H1 (cell line): ENCODE data around the gene AVPI1. TPM values are rescaled to one million over a fixed set of nuclear protein-coding genes. Genes with fewer than 3 reads are reported as not detected.

Experiments
- CTCF ChIA-PET: fragments of 300-600 bp; sonication (Branson Sonifier 250); formaldehyde crosslinking; loops from one replicate; lab custom pipeline; 2021; ENCODE audit not compliant: partially characterized antibody; lab: Charles Lee
- POLR2A ChIA-PET: fragments of 300-600 bp; sonication (Branson Sonifier 250); formaldehyde crosslinking; loops from one replicate; lab custom pipeline; 2021; ENCODE audit warnings: inconsistent platforms; ENCODE audit not compliant: partially characterized antibody; lab: Charles Lee
- DNase-seq, 2 experiments: peaks; one replicate each; pipeline versions ENCODE4 v3.0.0 to v3.0.0-alpha.2; 2010 to 2022; ENCODE audit warnings: low spot score in 2 of 2, low read depth in 1 of 2, mixed read lengths in 1 of 2
- FAIRE-seq: peaks from 2 replicates; lab custom pipeline; 2011; peaks lifted over from hg19 to GRCh38; lab: Jason Lieb, UNC
- H2AFZ ChIP-seq: 2 replicates; pipeline ENCODE4 v1.8.1; 2012; ENCODE audit warnings: low read length, inconsistent platforms
- H2AK5ac ChIP-seq: 2 replicates; pipeline ENCODE4 v1.6.1; 2013; ENCODE audit warnings: low read depth, low read length
- H2BK120ac ChIP-seq: replicated peaks from 2 replicates; pipeline ENCODE3; 2013; ENCODE audit warnings: low read depth, low read length, inconsistent platforms
- H2BK12ac ChIP-seq: 2 replicates; pipeline ENCODE4 v1.6.1; 2013; ENCODE audit warnings: low read depth, low read length
- H2BK15ac ChIP-seq: 2 replicates; pipeline ENCODE4 v1.6.1; 2013; ENCODE audit warnings: low read length
- H2BK20ac ChIP-seq: 2 replicates; pipeline ENCODE4 v1.6.1; 2013; ENCODE audit warnings: low read length
- H2BK5ac ChIP-seq: 2 replicates; pipeline ENCODE4 v1.6.1; 2013; ENCODE audit warnings: low read depth, low read length
- H3K14ac ChIP-seq: 2 replicates; pipeline ENCODE4 v1.6.1; 2013; ENCODE audit warnings: inconsistent platforms; ENCODE audit not compliant: insufficient read length
- H3K18ac ChIP-seq: 2 replicates; pipeline ENCODE4 v1.6.1; 2013; ENCODE audit warnings: low read length; ENCODE audit errors: extremely low read depth
- H3K23ac ChIP-seq: 2 replicates; pipeline ENCODE4 v1.6.1; 2013; ENCODE audit warnings: inconsistent platforms; ENCODE audit not compliant: insufficient read length
- H3K23me2 ChIP-seq: 2 replicates; pipeline ENCODE4 v1.6.1; 2013; ENCODE audit warnings: low read depth, low read length
- H3K27ac ChIP-seq: 2 replicates; pipeline ENCODE4 v1.6.1; 2011; ENCODE audit warnings: low read depth, low read length, inconsistent platforms
- H3K27me3 ChIP-seq, 4 experiments: replicated peaks in 1 of 4; 1 replicate in 1 of 4; 2 replicates in 3 of 4; pipeline versions ENCODE4 v1.6.1 to v1.8.1; 2011 to 2013; ENCODE audit warnings: low read length in 3 of 4, mild to moderate bottlenecking in 3 of 4, inconsistent platforms in 2 of 4, mixed read lengths in 2 of 4, moderate library complexity in 1 of 4; ENCODE audit not compliant: control insufficient read depth in 3 of 4, insufficient read depth in 3 of 4; ENCODE audit errors: extremely low read depth in 1 of 4
- H3K36me3 ChIP-seq, 4 experiments: 2 replicates each; pipeline versions ENCODE4 v1.6.1 to v1.8.1; 2011 to 2013; ENCODE audit warnings: mild to moderate bottlenecking in 4 of 4, low read length in 3 of 4, moderate library complexity in 2 of 4, control low read depth in 1 of 4, inconsistent platforms in 1 of 4; ENCODE audit not compliant: insufficient read depth in 4 of 4, control insufficient read depth in 2 of 4
- H3K4ac ChIP-seq: replicated peaks from 2 replicates; pipeline ENCODE3; 2013; ENCODE audit warnings: low read length, low read depth, mixed read lengths, inconsistent platforms; ENCODE audit not compliant: insufficient read length
- H3K4me1 ChIP-seq, 4 experiments: replicated peaks in 1 of 4; 1 replicate in 1 of 4; 2 replicates in 3 of 4; pipeline versions ENCODE4 v1.6.1 to v1.8.1; 2011 to 2013; ENCODE audit warnings: low read length in 3 of 4, inconsistent platforms in 2 of 4, mixed read lengths in 1 of 4; ENCODE audit not compliant: insufficient read depth in 4 of 4, control insufficient read depth in 3 of 4
- H3K4me2 ChIP-seq, 2 experiments: 2 replicates each; pipeline versions ENCODE4 v1.6.1 to v1.8.1; 2011 to 2013; ENCODE audit warnings: low read depth in 2 of 2, low read length in 2 of 2, control low read depth in 1 of 2, inconsistent platforms in 1 of 2, mild to moderate bottlenecking in 1 of 2; ENCODE audit not compliant: insufficient read depth in 1 of 2
- H3K4me3 ChIP-seq, 4 experiments: fragments of 200-600, 300-600 bp in 1 of 4; sonication (generic), shearing (Covaris generic), sonication (Bioruptor Twin) in 1 of 4; 2 replicates each; pipeline versions ENCODE4 v1.5.1 to v1.8.1; 2011 to 2016; ENCODE audit warnings: low read length in 4 of 4, low read depth in 3 of 4, control low read depth in 2 of 4, inconsistent platforms in 2 of 4, mild to moderate bottlenecking in 2 of 4, mixed read lengths in 1 of 4, moderate library complexity in 1 of 4; ENCODE audit not compliant: insufficient read depth in 2 of 4; ENCODE audit errors: extremely low read depth in 1 of 4
- H3K56ac ChIP-seq: replicated peaks from 2 replicates; pipeline ENCODE3; 2013; ENCODE audit warnings: low read depth, mild to moderate bottlenecking, mixed read lengths, low read length, inconsistent platforms; ENCODE audit not compliant: insufficient read length
- H3K79me1 ChIP-seq: 2 replicates; pipeline ENCODE4 v1.6.1; 2013; ENCODE audit warnings: low read depth, low read length, control low read depth
- H3K79me2 ChIP-seq, 2 experiments: 2 replicates each; pipeline versions ENCODE4 v1.6.1 to v1.8.1; 2012 to 2013; ENCODE audit warnings: low read length in 2 of 2, mild to moderate bottlenecking in 2 of 2, inconsistent platforms in 1 of 2; ENCODE audit not compliant: insufficient read depth in 2 of 2, control insufficient read depth in 1 of 2
- H3K9ac ChIP-seq, 4 experiments: replicated peaks in 1 of 4; 1 replicate in 1 of 4; 2 replicates in 3 of 4; pipeline versions ENCODE4 v1.6.1 to v1.8.1; 2011 to 2013; ENCODE audit warnings: low read depth in 3 of 4, low read length in 3 of 4, control low read depth in 2 of 4, mild to moderate bottlenecking in 2 of 4, moderate library complexity in 2 of 4, inconsistent platforms in 1 of 4; ENCODE audit errors: extremely low read depth in 1 of 4
- H3K9me3 ChIP-seq, 2 experiments: 2 replicates each; pipeline versions ENCODE4 v1.6.1 to v1.8.1; 2012 to 2013; ENCODE audit warnings: mild to moderate bottlenecking in 2 of 2, moderate library complexity in 2 of 2, control low read depth in 1 of 2, inconsistent platforms in 1 of 2, low read depth in 1 of 2, low read length in 1 of 2, mixed read lengths in 1 of 2; ENCODE audit not compliant: insufficient read depth in 2 of 2
- H4K20me1 ChIP-seq, 2 experiments: replicated peaks in 1 of 2; 2 replicates each; pipeline versions ENCODE3 to v1.8.1; 2011 to 2013; ENCODE audit warnings: inconsistent platforms in 2 of 2, low read length in 2 of 2, mild to moderate bottlenecking in 1 of 2; ENCODE audit not compliant: insufficient read depth in 2 of 2, control insufficient read depth in 1 of 2
- H4K5ac ChIP-seq: 2 replicates; pipeline ENCODE4 v1.6.1; 2013; ENCODE audit warnings: low read length, low read depth, mixed read lengths, inconsistent platforms; ENCODE audit not compliant: insufficient read length
- H4K8ac ChIP-seq: 2 replicates; pipeline ENCODE4 v1.8.0; 2013; ENCODE audit warnings: mild to moderate bottlenecking, moderate library complexity, low read length, inconsistent platforms; ENCODE audit not compliant: insufficient read depth; ENCODE audit errors: extremely low read depth
- H4K91ac ChIP-seq: replicated peaks from 2 replicates; pipeline ENCODE3; 2013; ENCODE audit warnings: low read length, mixed read lengths, inconsistent platforms; ENCODE audit not compliant: insufficient read length
- CHD2 ChIP-seq: IDR thresholded peaks from 2 replicates; pipeline ENCODE4 v1.6.1; 2012; ENCODE audit warnings: low read length, improper control_type of control experiment
- HDAC6 ChIP-seq: IDR thresholded peaks from one replicate; pipeline ENCODE4 v1.7.1; 2012; ENCODE audit warnings: low read depth, mild to moderate bottlenecking, inconsistent platforms, low read length, moderate library complexity
- RXRA ChIP-seq: IDR thresholded peaks from 2 replicates; pipeline ENCODE4 v1.6.1; 2011; ENCODE audit warnings: low read depth, mild to moderate bottlenecking, low read length, moderate library complexity; ENCODE audit not compliant: insufficient read depth
- SP2 ChIP-seq: IDR thresholded peaks from 2 replicates; pipeline ENCODE4 v1.6.1; 2012; ENCODE audit warnings: mild to moderate bottlenecking, low read length, inconsistent platforms
- SP4 ChIP-seq: IDR thresholded peaks from 2 replicates; pipeline ENCODE4 v1.6.1; 2012; ENCODE audit warnings: low read length, inconsistent platforms
- ZNF274 ChIP-seq: IDR thresholded peaks from 2 replicates; pipeline ENCODE4 v1.7.0; 2012; ENCODE audit warnings: low read length, borderline replicate concordance; ENCODE audit errors: extremely low read depth
- WGBS, 2 experiments: shearing (Covaris generic) in 1 of 2; methylation state at CpG; one replicate each; pipeline versions ENCODE4 v1.1.6 to v1.1.7; 2013 to 2015; ENCODE audit warnings: low lambda C conversion rate in 2 of 2, mixed read lengths in 2 of 2, inconsistent platforms in 1 of 2, low coverage in 1 of 2, missing lambda C conversion rate in 1 of 2; ENCODE audit not compliant: insufficient replicate concordance in 2 of 2, insufficient coverage in 1 of 2, insufficient read length in 1 of 2; ENCODE audit errors: extremely low coverage in 1 of 2, missing lambda C conversion rate in 1 of 2; 5-methylcytosine and 5-hydroxymethylcytosine counted together
- polyA plus RNA-seq, 7 experiments: library from polyadenylated mRNA; depleted of rRNA in 3 of 7; stranded (reverse) in 5 of 7; unstranded in 2 of 7; fragments of >200 nt in 5 of 7; fragments of 200-250 nt in 2 of 7; gene quantifications; 1 replicate in 5 of 7; 2 replicates in 1 of 7; 4 replicates in 1 of 7; pipeline versions ENCODE4 v1.2.1 to v1.2.3, GENCODE V29; 2011 to 2013; ENCODE audit warnings: missing spikeins in 2 of 7, mixed read lengths in 2 of 7
- total RNA-seq: library from RNA; stranded (reverse); fragmentation: NEBNext Ultra II Directional; extraction: Animal tissue kit (Norgen Biotek cat#: 25700); gene quantifications from 2 replicates; pipeline ENCODE4 v1.2.1, GENCODE V29; 2021
- TF ChIP-seq, protein P1 (sequence below): IDR thresholded peaks from 2 replicates; pipeline ENCODE4 v1.6.1; 2011; ENCODE audit warnings: low read depth, mild to moderate bottlenecking, low read length; ENCODE audit not compliant: insufficient read depth

The AVPI1 gene
- total and polyA plus RNA-seq, 2 of the 8 experiments (the other 6 are each of a cell fraction or from before 2014, with no cell fraction given): 9.0 to 13.5 TPM

DNA sequence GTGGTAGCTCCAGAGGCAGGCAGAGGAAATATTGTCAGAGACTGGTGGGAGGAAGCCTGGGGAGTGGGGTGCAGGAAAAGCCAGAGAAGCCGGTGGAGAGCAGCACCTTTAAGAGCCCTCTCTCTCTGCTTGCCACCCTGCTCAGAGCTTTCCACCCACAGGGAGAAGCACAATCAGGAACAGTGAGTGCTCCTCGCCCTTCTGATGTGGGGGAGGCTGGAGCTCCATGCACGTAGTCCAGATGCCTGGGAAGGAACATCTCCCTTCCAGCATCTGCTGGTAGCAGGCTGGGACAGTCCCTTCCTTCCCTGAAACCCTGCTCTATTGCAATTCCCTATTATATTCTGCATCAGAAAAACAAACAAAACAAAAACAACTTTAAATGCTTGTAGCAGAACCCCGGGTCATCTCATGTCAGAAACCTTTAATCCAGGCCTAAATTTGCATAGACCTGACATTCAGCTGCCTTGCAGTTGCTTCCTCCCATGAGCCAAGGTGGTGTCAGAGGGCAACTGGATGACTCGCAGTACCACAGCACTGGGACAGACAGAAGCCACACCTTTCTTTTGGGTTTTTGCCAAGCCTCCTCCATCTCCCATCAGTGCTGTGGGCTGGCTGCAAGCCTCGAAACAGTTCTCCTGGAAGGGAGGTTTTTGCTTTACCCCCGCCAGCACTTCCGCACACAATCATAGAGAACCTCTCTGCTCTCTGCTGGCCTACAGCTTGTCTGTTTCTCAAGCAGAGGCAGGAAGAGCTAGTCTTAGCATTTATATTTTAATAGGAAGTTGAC is 13.1 kb downstream of the AVPI1 start:
- no peak overlapping the region for H4K8ac ChIP-seq
- no peaks in the 10 kb centered on the region for H3K9me3 ChIP-seq
- H3K4me2 ChIP-seq: no peak overlapping the region
- H3K79me1 ChIP-seq: no peaks in the 10 kb centered on the region
- 94% methylated on average over 8 of the region's 8 CpGs; no CpG with 5 or more reads in 1 of the 2 experiments for WGBS, 2 experiments
- H3K23me2 ChIP-seq: no peaks in the 10 kb centered on the region
- TF ChIP-seq ZNF274 (no peak), RXRA (no peak), HDAC6 (no peak), SP2 (no peak), CHD2 (no peak), SP4 (no peak)
- TF ChIP-seq, protein P1, sequence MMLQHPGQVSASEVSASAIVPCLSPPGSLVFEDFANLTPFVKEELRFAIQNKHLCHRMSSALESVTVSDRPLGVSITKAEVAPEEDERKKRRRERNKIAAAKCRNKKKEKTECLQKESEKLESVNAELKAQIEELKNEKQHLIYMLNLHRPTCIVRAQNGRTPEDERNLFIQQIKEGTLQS: no peak
- H2BK120ac ChIP-seq: no peak overlapping the region
- peaks cover 0 to 2% of the 10 kb centered on the region in 2 experiments for H4K20me1 ChIP-seq
- no peaks in the 10 kb centered on the region for H3K79me2 ChIP-seq
- no peak overlapping the region for H2BK5ac ChIP-seq
- no peak overlapping the region for H2BK20ac ChIP-seq
- no peak overlapping the region for H2AK5ac ChIP-seq
- H2BK12ac ChIP-seq: no peak overlapping the region
- H3K56ac ChIP-seq: no peak overlapping the region
- FAIRE-seq (no peak), DNase-seq (no peak)
- no peak overlapping the region for H3K4ac ChIP-seq
- no peak overlapping the region for H2AFZ ChIP-seq
- no peak overlapping the region for H3K18ac ChIP-seq
- no peak overlapping the region for H2BK15ac ChIP-seq
- H3K4me3 ChIP-seq: no peak overlapping the region
- ChIA-PET CTCF (interaction anchor here (1.1 to 8.5 kb wide), 7 partner anchors 10 to 139 kb away, joined by 3 to 127 read pairs (median 11); partner anchors contain the start of genes AVPI1, MARVELD1 and ZFYVE27), POLR2A (interaction anchor here (1.2 to 1.3 kb wide), 2 partner anchors 9 to 14 kb away, joined by 5 read pairs; partner anchors contain the start of gene AVPI1)
- no peaks in the 10 kb centered on the region for H3K27me3 ChIP-seq
- no peaks in the 10 kb centered on the region for H3K4me1 ChIP-seq
- no peak overlapping the region for H3K14ac ChIP-seq
- no peak overlapping the region for H4K91ac ChIP-seq
- no peak overlapping the region for H3K23ac ChIP-seq
- H3K27ac ChIP-seq: no peak overlapping the region
- H4K5ac ChIP-seq: no peak overlapping the region
- no peak overlapping the region for H3K9ac ChIP-seq
- peaks cover 21 to 39% (median 26%) of the 10 kb centered on the region in 4 experiments for H3K36me3 ChIP-seq
